Nasal cavity respiratory epithelium epithelial cell of viscerocranial mucosa (primary cell): Measurements from ENCODE around the gene PPIL4. TPM values are rescaled to one million over a fixed set of nuclear protein-coding genes. Genes with fewer than 3 reads are reported as not detected.

Experiments used
- total RNA-seq: library from RNA; depleted of rRNA; stranded (reverse); fragments of >200 nt; gene quantifications from 2 replicates; pipeline ENCODE4 v1.2.3, GENCODE V29; 2014

PPIL4 gene, protein sequence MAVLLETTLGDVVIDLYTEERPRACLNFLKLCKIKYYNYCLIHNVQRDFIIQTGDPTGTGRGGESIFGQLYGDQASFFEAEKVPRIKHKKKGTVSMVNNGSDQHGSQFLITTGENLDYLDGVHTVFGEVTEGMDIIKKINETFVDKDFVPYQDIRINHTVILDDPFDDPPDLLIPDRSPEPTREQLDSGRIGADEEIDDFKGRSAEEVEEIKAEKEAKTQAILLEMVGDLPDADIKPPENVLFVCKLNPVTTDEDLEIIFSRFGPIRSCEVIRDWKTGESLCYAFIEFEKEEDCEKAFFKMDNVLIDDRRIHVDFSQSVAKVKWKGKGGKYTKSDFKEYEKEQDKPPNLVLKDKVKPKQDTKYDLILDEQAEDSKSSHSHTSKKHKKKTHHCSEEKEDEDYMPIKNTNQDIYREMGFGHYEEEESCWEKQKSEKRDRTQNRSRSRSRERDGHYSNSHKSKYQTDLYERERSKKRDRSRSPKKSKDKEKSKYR
- total RNA-seq: 37.9 and 38.3 TPM in 2 replicates

GRCh38 chr6:149545754-149546471, at the start of gene PPIL4:
TSS of gene PPIL4 (minus strand) at chr6:149546043. CDS start at chr6:149546005, 38 bp downstream.

GRCh38 chr6:149565527-149566409, 19.9 kb upstream of the PPIL4 start, which contains the start of gene GINM1:
TSS of gene GINM1 (plus strand) at chr6:149566375. CDS start at chr6:149566415, 40 bp downstream.

DNA sequence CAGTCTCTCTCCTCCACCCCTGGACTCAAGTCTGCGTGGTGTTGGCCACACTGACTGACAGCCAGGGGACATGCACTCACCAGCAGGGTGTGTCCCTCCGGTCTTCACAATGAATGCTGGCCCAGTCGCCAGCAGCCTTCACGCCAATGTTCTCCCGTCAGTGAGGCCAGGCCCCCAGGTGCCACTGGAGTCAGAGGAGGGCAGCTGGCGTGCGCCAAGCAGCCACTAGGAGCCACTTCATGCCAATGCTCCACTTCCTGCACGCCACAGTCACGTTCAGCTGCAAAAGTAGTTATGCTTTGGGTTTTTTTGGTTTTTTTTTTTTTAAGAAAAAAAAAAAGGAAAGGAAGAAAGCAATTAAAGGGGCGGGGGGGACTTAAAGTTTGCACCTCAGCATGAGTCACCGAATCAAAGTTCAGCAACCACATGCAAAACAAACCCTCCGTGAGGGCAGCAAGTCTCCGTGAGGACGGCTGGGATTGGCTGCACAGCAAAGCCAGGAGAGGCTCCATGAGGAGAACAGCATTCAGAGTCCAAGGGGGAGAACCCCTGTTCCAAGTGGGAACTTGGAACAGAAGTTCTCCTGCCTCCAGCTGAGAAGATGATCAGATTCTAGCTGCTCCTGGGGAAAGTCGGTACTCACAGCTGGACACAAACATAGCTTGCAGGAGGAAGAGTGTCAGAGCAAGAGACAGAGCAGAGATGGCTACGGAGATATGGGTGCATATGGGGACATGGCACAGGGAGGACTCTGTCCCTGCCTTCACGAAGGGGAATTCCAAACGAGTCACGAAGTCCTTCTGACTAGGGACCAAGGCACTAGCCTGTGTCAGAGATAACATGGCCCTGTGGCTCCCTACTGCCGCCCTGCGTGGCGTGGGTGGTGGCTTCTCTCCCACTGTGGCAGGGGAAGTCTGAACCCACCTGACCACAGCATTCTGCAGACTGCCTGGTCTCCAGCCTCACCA, 60.8 kb downstream of the PPIL4 start, which contains the start of gene ZC3H12D:
Gene ZC3H12D, minus strand, starts transcription at position 282 of the 968 bp plus-strand sequence. CDS start 10,471 bp downstream, outside the sequence.

Other genes starting within 250 kb of the PPIL4 start
- gene TAB2, start 228.3 kb downstream of the PPIL4 start, total RNA-seq: 28.0 and 46.3 TPM in 2 replicates
- 0.68 and 1.9 TPM in 2 replicates for gene SUMO4, start 145.8 kb downstream of the PPIL4 start, total RNA-seq
- gene ZC3H12D, start 61.0 kb downstream of the PPIL4 start, total RNA-seq: 0.07 TPM in 1 of 2 replicates, not detected in the other
- gene GINM1, start 20.3 kb upstream of the PPIL4 start, total RNA-seq: 45.3 and 47.2 TPM in 2 replicates
- gene KATNA1, start 102.7 kb upstream of the PPIL4 start, total RNA-seq: 34.5 and 36.8 TPM in 2 replicates
- gene LATS1, start 172.1 kb upstream of the PPIL4 start, total RNA-seq: 10.9 and 18.9 TPM in 2 replicates
- 20.5 and 24.8 TPM in 2 replicates for gene NUP43, start 200.5 kb upstream of the PPIL4 start, total RNA-seq
- gene PCMT1, start 203.7 kb upstream of the PPIL4 start, total RNA-seq: 104 and 127 TPM in 2 replicates